GM23338 (cell line): ENCODE data around the gene B4GALT5. TPM values are rescaled to one million over a fixed set of nuclear protein-coding genes. Genes with fewer than 3 reads are reported as not detected.

Experiments
- ATAC-seq: fragments of 200-7000 bp; cut with Tn5 transposase; 3 replicates; pipeline ENCODE4 v1.9.1; 2020
- DNase-seq: peaks from one replicate; pipeline ENCODE4 v3.0.0-alpha.2; 2015; ENCODE audit warnings: low spot score
- H2AFZ ChIP-seq: fragments of 200-600 bp; sonication (generic); 2 replicates; pipeline ENCODE4 v1.8.0; 2016; ENCODE audit warnings: antibody characterized with exemption, mild to moderate bottlenecking, moderate library complexity
- H3F3A ChIP-seq: fragments of 200-600 bp; sonication (generic); replicated peaks from 2 replicates; pipeline ENCODE4 v1.8.0; 2017; ENCODE audit warnings: antibody characterized with exemption, mixed run types, low read depth
- H3K27ac ChIP-seq: fragments of 200-600 bp; sonication (generic); 2 replicates; pipeline ENCODE4 v1.6.1; 2016; ENCODE audit warnings: low read depth
- H3K27me3 ChIP-seq: fragments of 200-600 bp; sonication (generic); 2 replicates; pipeline ENCODE4 v1.8.0; 2016; ENCODE audit warnings: mild to moderate bottlenecking, mixed run types, moderate library complexity; ENCODE audit not compliant: insufficient read depth
- H3K36me3 ChIP-seq: fragments of 200-600 bp; sonication (generic); 2 replicates; pipeline ENCODE4 v1.8.0; 2016; ENCODE audit warnings: mild to moderate bottlenecking; ENCODE audit not compliant: insufficient read depth
- H3K4me1 ChIP-seq: fragments of 200-600 bp; sonication (generic); 2 replicates; pipeline ENCODE4 v1.8.0; 2016; ENCODE audit warnings: mild to moderate bottlenecking, moderate library complexity; ENCODE audit not compliant: insufficient read depth
- H3K4me2 ChIP-seq: fragments of 200-600 bp; sonication (generic); 2 replicates; pipeline ENCODE4 v1.7.1; 2017; ENCODE audit warnings: mixed run types
- H3K4me3 ChIP-seq: fragments of 200-600 bp; sonication (generic); 2 replicates; pipeline ENCODE4 v1.6.1; 2016; ENCODE audit warnings: mixed run types
- H3K79me2 ChIP-seq: fragments of 200-600 bp; sonication (generic); replicated peaks from 2 replicates; pipeline ENCODE4 v1.8.0; 2017; ENCODE audit warnings: mild to moderate bottlenecking; ENCODE audit not compliant: insufficient read depth
- H3K9me2 ChIP-seq: fragments of 200-600 bp; sonication (generic); 2 replicates; pipeline ENCODE4 v1.8.0; 2017; ENCODE audit not compliant: insufficient read depth
- H4K20me1 ChIP-seq: fragments of 200-600 bp; sonication (generic); replicated peaks from 2 replicates; pipeline ENCODE4 v1.8.0; 2017; ENCODE audit warnings: mild to moderate bottlenecking; ENCODE audit not compliant: insufficient read depth
- H3K27ac Mint-ChIP-seq: 2 replicates; pipeline ENCODE4 v1.8.0; 2020; ENCODE audit warnings: inconsistent platforms, mild to moderate bottlenecking, moderate library complexity, mixed read lengths
- H3K27me3 Mint-ChIP-seq: 3 replicates; pipeline ENCODE4 v1.8.0; 2022; ENCODE audit warnings: low read depth, mild to moderate bottlenecking, moderate library complexity, mixed read lengths, inconsistent platforms; ENCODE audit not compliant: insufficient read depth, poor library complexity
- H3K36me3 Mint-ChIP-seq: 3 replicates; pipeline ENCODE4 v1.8.0; 2021; ENCODE audit warnings: low read depth, mild to moderate bottlenecking, inconsistent platforms, moderate library complexity, mixed read lengths
- H3K4me1 Mint-ChIP-seq: 3 replicates; pipeline ENCODE4 v1.8.0; 2020; ENCODE audit warnings: mild to moderate bottlenecking, inconsistent platforms, mixed read lengths
- H3K4me3 Mint-ChIP-seq: 3 replicates; pipeline ENCODE4 v1.8.0; 2021; ENCODE audit warnings: moderate library complexity, mild to moderate bottlenecking, inconsistent platforms, mixed read lengths
- H3K9me3 Mint-ChIP-seq: 3 replicates; pipeline ENCODE4 v1.8.0; 2020; ENCODE audit warnings: moderate library complexity, mild to moderate bottlenecking, inconsistent platforms, mixed read lengths
- CREB1 ChIP-seq: fragments of 250-450 bp; sonication (Bioruptor Pico); IDR thresholded peaks from 2 replicates; pipeline ENCODE4 v1.5.0; 2020; ENCODE audit warnings: low read depth, mild to moderate bottlenecking, moderate library complexity
- EZH2 ChIP-seq: fragments of 200-600 bp; sonication (generic); IDR thresholded peaks from one replicate; pipeline ENCODE4 v1.8.0; 2017; ENCODE audit warnings: antibody characterized with exemption, mild to moderate bottlenecking, low read depth; ENCODE audit not compliant: unreplicated experiment
- EZH2phosphoT487 ChIP-seq: fragments of 200-600 bp; sonication (generic); IDR thresholded peaks from one replicate; pipeline ENCODE4 v1.8.1; 2018; ENCODE audit warnings: antibody characterized with exemption; ENCODE audit not compliant: unreplicated experiment
- JUNB ChIP-seq: IDR thresholded peaks from one replicate; pipeline ENCODE4 v1.6.1; 2016; ENCODE audit warnings: antibody characterized with exemption; ENCODE audit not compliant: unreplicated experiment
- NANOG ChIP-seq: IDR thresholded peaks from 2 replicates; pipeline ENCODE4 v1.6.1; 2016; ENCODE audit warnings: antibody characterized with exemption, borderline replicate concordance
- POLR2AphosphoS5 ChIP-seq: IDR thresholded peaks from 2 replicates; pipeline ENCODE4 v1.6.1; 2016; ENCODE audit warnings: antibody characterized with exemption, low read depth
- STAT1 ChIP-seq: IDR thresholded peaks from one replicate; pipeline ENCODE4 v1.6.1; 2016; ENCODE audit warnings: antibody characterized with exemption; ENCODE audit not compliant: unreplicated experiment
- ZNF114 ChIP-seq: fragments of 250-450 bp; sonication (Bioruptor Pico); IDR thresholded peaks from 2 replicates; pipeline ENCODE4 v1.5.0; 2020; ENCODE audit warnings: mild to moderate bottlenecking, moderate library complexity
- ZNF331 ChIP-seq: fragments of 250-450 bp; sonication (Bioruptor Pico); IDR thresholded peaks from 2 replicates; pipeline ENCODE4 v1.5.0; 2020; ENCODE audit warnings: low read depth, mild to moderate bottlenecking, moderate library complexity
- polyA plus RNA-seq: library from polyadenylated mRNA; unstranded; fragments of >200 nt; fragmentation: Nextera tagmentation; extraction: Ambion mirVana; gene quantifications from 2 replicates; pipeline ENCODE4 v1.2.1, GENCODE V29; 2016
- total RNA-seq: library from RNA; depleted of rRNA; stranded (reverse); fragments of >200 nt; shearing (Covaris generic); gene quantifications from 2 replicates; pipeline ENCODE4 v1.2.3, GENCODE V29; 2014
- TF ChIP-seq, protein P1 (sequence below), 2 experiments: fragments of 200-600 bp in 1 of 2; sonication (generic) in 1 of 2; conservative IDR thresholded peaks; 2 replicates each; pipeline versions ENCODE4 v1.5.1 to v1.6.1; 2016 to 2017; ENCODE audit warnings: antibody characterized with exemption in 2 of 2, low read depth in 2 of 2, mild to moderate bottlenecking in 2 of 2, moderate library complexity in 1 of 2
- TF ChIP-seq, protein P2 (sequence below): IDR thresholded peaks from one replicate; pipeline ENCODE4 v1.6.1; 2018; ENCODE audit warnings: antibody characterized with exemption; ENCODE audit not compliant: unreplicated experiment
- TF ChIP-seq, protein P3 (sequence below): fragments of 250-450 bp; sonication (Bioruptor Pico); IDR thresholded peaks from 2 replicates; pipeline ENCODE4 v1.5.0; 2020; ENCODE audit warnings: mild to moderate bottlenecking, moderate library complexity
- TF ChIP-seq, protein P4 (sequence below): IDR thresholded peaks from 2 replicates; pipeline ENCODE4 v1.6.1; 2016; ENCODE audit warnings: antibody characterized with exemption

B4GALT5 gene
- total and polyA plus RNA-seq, 2 experiments from 2014 or later, result 19.1 to 50.3 TPM

DNA sequence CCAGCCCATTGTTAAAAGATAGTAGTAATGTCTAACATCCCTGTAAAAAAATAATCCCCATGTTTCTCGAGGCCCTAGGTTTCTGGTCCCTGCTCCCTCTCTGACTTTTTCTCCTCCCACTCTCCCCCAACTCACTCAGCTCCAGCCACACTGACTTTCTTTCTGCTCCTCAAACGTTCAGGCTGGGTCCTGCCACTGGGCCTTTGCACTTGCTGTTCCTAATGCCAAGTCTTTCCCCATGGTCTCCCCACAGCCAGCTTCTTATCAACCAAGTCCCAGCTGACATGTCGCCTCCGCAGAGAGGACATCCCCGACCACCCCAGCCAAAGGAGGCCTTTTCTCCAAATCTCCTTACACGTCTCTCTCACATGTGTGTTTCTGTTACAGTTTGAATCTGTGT lies 123.9 kb downstream of the B4GALT5 start:
- Histone ChIP-seq H3F3A (no peaks in the 10 kb centered on the region), H3K36me3 (no peaks in the 10 kb centered on the region), H3K4me1 (no peaks in the 10 kb centered on the region), H3K4me2 (no peak overlapping the region), H3K9me2 (no peaks in the 10 kb centered on the region), H3K4me3 (no peak overlapping the region), H4K20me1 (no peaks in the 10 kb centered on the region), H2AFZ (no peak overlapping the region; the same call in 1 of the 2 replicates), H3K27ac (no peak overlapping the region), H3K27me3 (no peaks in the 10 kb centered on the region), H3K79me2 (no peaks in the 10 kb centered on the region)
- no peak for DNase-seq
- Mint-ChIP-seq H3K36me3 (no peaks in the 10 kb centered on the region), H3K27ac (no peak overlapping the region), H3K27me3 (peaks cover 2% of the 10 kb centered on the region), H3K4me1 (peaks cover 5% of the 10 kb centered on the region), H3K4me3 (no peak overlapping the region), H3K9me3 (no peaks in the 10 kb centered on the region)
- TF ChIP-seq, protein P1, sequence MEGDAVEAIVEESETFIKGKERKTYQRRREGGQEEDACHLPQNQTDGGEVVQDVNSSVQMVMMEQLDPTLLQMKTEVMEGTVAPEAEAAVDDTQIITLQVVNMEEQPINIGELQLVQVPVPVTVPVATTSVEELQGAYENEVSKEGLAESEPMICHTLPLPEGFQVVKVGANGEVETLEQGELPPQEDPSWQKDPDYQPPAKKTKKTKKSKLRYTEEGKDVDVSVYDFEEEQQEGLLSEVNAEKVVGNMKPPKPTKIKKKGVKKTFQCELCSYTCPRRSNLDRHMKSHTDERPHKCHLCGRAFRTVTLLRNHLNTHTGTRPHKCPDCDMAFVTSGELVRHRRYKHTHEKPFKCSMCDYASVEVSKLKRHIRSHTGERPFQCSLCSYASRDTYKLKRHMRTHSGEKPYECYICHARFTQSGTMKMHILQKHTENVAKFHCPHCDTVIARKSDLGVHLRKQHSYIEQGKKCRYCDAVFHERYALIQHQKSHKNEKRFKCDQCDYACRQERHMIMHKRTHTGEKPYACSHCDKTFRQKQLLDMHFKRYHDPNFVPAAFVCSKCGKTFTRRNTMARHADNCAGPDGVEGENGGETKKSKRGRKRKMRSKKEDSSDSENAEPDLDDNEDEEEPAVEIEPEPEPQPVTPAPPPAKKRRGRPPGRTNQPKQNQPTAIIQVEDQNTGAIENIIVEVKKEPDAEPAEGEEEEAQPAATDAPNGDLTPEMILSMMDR (conservative IDR thresholded peaks at IDR 0.05; ENCODE audit: low read depth in 2 of 2), result no peak
- no peak for TF ChIP-seq STAT1
- no peak for TF ChIP-seq ZNF114
- TF ChIP-seq JUNB, result no peak
- TF ChIP-seq, protein P2, sequence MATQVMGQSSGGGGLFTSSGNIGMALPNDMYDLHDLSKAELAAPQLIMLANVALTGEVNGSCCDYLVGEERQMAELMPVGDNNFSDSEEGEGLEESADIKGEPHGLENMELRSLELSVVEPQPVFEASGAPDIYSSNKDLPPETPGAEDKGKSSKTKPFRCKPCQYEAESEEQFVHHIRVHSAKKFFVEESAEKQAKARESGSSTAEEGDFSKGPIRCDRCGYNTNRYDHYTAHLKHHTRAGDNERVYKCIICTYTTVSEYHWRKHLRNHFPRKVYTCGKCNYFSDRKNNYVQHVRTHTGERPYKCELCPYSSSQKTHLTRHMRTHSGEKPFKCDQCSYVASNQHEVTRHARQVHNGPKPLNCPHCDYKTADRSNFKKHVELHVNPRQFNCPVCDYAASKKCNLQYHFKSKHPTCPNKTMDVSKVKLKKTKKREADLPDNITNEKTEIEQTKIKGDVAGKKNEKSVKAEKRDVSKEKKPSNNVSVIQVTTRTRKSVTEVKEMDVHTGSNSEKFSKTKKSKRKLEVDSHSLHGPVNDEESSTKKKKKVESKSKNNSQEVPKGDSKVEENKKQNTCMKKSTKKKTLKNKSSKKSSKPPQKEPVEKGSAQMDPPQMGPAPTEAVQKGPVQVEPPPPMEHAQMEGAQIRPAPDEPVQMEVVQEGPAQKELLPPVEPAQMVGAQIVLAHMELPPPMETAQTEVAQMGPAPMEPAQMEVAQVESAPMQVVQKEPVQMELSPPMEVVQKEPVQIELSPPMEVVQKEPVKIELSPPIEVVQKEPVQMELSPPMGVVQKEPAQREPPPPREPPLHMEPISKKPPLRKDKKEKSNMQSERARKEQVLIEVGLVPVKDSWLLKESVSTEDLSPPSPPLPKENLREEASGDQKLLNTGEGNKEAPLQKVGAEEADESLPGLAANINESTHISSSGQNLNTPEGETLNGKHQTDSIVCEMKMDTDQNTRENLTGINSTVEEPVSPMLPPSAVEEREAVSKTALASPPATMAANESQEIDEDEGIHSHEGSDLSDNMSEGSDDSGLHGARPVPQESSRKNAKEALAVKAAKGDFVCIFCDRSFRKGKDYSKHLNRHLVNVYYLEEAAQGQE, result no peak
- no peak for TF ChIP-seq NANOG
- TF ChIP-seq, protein P3, sequence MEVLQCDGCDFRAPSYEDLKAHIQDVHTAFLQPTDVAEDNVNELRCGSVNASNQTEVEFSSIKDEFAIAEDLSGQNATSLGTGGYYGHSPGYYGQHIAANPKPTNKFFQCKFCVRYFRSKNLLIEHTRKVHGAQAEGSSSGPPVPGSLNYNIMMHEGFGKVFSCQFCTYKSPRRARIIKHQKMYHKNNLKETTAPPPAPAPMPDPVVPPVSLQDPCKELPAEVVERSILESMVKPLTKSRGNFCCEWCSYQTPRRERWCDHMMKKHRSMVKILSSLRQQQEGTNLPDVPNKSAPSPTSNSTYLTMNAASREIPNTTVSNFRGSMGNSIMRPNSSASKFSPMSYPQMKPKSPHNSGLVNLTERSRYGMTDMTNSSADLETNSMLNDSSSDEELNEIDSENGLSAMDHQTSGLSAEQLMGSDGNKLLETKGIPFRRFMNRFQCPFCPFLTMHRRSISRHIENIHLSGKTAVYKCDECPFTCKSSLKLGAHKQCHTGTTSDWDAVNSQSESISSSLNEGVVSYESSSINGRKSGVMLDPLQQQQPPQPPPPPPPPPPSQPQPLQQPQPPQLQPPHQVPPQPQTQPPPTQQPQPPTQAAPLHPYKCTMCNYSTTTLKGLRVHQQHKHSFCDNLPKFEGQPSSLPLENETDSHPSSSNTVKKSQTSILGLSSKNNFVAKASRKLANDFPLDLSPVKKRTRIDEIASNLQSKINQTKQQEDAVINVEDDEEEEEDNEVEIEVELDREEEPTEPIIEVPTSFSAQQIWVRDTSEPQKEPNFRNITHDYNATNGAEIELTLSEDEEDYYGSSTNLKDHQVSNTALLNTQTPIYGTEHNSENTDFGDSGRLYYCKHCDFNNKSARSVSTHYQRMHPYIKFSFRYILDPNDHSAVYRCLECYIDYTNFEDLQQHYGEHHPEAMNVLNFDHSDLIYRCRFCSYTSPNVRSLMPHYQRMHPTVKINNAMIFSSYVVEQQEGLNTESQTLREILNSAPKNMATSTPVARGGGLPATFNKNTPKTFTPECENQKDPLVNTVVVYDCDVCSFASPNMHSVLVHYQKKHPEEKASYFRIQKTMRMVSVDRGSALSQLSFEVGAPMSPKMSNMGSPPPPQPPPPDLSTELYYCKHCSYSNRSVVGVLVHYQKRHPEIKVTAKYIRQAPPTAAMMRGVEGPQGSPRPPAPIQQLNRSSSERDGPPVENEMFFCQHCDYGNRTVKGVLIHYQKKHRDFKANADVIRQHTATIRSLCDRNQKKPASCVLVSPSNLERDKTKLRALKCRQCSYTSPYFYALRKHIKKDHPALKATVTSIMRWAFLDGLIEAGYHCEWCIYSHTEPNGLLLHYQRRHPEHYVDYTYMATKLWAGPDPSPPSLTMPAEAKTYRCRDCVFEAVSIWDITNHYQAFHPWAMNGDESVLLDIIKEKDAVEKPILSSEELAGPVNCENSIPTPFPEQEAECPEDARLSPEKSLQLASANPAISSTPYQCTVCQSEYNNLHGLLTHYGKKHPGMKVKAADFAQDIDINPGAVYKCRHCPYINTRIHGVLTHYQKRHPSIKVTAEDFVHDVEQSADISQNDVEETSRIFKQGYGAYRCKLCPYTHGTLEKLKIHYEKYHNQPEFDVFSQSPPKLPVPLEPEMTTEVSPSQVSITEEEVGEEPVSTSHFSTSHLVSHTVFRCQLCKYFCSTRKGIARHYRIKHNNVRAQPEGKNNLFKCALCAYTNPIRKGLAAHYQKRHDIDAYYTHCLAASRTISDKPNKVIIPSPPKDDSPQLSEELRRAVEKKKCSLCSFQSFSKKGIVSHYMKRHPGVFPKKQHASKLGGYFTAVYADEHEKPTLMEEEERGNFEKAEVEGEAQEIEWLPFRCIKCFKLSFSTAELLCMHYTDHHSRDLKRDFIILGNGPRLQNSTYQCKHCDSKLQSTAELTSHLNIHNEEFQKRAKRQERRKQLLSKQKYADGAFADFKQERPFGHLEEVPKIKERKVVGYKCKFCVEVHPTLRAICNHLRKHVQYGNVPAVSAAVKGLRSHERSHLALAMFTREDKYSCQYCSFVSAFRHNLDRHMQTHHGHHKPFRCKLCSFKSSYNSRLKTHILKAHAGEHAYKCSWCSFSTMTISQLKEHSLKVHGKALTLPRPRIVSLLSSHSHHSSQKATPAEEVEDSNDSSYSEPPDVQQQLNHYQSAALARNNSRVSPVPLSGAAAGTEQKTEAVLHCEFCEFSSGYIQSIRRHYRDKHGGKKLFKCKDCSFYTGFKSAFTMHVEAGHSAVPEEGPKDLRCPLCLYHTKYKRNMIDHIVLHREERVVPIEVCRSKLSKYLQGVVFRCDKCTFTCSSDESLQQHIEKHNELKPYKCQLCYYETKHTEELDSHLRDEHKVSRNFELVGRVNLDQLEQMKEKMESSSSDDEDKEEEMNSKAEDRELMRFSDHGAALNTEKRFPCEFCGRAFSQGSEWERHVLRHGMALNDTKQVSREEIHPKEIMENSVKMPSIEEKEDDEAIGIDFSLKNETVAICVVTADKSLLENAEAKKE (CRISPR knock-in tag), result no peak
- no peak for TF ChIP-seq EZH2phosphoT487
- no peak for TF ChIP-seq POLR2AphosphoS5
- TF ChIP-seq, protein P4, sequence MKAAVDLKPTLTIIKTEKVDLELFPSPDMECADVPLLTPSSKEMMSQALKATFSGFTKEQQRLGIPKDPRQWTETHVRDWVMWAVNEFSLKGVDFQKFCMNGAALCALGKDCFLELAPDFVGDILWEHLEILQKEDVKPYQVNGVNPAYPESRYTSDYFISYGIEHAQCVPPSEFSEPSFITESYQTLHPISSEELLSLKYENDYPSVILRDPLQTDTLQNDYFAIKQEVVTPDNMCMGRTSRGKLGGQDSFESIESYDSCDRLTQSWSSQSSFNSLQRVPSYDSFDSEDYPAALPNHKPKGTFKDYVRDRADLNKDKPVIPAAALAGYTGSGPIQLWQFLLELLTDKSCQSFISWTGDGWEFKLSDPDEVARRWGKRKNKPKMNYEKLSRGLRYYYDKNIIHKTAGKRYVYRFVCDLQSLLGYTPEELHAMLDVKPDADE, result no peak
- no peak for TF ChIP-seq CREB1
- TF ChIP-seq EZH2, result no peak
- no peak for TF ChIP-seq ZNF331
- ATAC-seq, result no peak
